ENCODE results near the gene KISS1R. TPM values are rescaled to one million over a fixed set of nuclear protein-coding genes. Genes with fewer than 3 reads are reported as not detected.

Gene KISS1R
- total and polyA plus RNA-seq, 4 donors = not detected

DNA sequence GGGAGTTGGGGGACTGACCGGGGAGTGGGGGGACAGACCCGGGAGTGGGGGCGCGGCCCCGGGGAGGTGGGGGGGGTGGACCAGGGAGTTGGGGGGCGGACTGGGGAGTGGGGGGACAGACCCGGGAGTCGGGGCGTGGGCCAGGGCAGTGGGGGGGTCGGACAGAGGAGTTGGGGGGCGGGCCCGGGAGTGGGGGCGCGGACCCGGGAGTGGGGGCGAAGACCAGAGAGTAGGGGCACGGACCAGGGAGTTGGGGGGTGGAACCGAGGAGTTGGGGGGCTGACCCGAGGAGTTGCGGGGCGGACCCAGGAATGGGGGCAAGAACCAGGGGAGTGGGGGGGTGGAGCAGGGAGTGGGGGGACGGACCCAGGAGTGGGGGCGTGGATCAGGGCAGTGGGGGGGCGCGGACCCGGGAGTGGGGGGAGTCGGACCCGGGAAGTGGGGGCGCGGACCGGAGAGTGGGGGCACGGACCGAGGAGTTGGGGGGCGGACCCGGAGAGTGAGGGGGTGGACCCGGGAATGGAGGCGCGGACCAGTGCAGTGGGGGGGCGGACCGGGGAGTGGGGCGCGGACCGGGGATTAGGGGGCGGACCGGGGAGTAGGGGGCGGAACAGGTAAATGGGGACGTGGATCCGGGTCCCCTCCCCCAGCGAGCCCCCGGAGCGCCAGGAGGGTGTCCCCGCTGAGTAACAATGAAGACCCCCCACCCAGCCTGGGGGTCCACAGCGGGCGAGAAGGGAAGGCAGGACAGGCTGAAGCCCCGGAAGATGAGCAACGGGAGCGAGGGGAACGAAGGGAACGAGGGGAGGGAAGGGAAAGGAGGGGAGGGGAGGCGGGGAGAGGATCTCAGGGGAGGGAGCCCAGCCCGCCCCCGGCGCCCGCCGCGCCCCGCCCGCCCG is 4.7 kb upstream of the KISS1R start:
- Histone ChIP-seq H3K4me3 (ENCODE audit: low read depth in 1 of 3, low read length in 3 of 3) (peak overlapping the region; percentile 64 to 98 (median 82)), H3K4me1 (ENCODE audit: control insufficient read depth in 4 of 4, insufficient read depth in 4 of 4, low read length in 3 of 4) (peaks cover 0 to 10% (median 9%) of the 10 kb centered on the region in 4 donors), H3K36me3 (ENCODE audit: control insufficient read depth in 4 of 4, insufficient read depth in 3 of 4, low read depth in 1 of 4, low read length in 3 of 4) (no peaks in the 10 kb centered on the region), H3K9me3 (ENCODE audit: control insufficient read depth in 4 of 4, low read length in 3 of 4) (no peaks in the 10 kb centered on the region), H3K9ac (ENCODE audit: low read depth in 1 of 2, low read length in 2 of 2) (no peak overlapping the region), H3K27ac (ENCODE audit: low read depth in 1 of 2, low read length in 2 of 2) (peak overlapping the region; percentile 36 to 80), H3K27me3 (ENCODE audit: control insufficient read depth in 4 of 4, insufficient read depth in 4 of 4, low read length in 3 of 4) (no peaks in the 10 kb centered on the region)
- DNase-seq (ENCODE audit: low spot score) = no peak
- 9% methylated on average over 69 of the region's 69 CpGs for WGBS
- TF ChIP-seq FOXA1 (IDR thresholded peaks at IDR 0.05) (no peak), GABPA (IDR thresholded peaks at IDR 0.05 in 1 of 2, conservative IDR thresholded peaks at IDR 0.05 in 1 of 2) (no peak), MAX (IDR thresholded peaks at IDR 0.05) (no peak)

DNA sequence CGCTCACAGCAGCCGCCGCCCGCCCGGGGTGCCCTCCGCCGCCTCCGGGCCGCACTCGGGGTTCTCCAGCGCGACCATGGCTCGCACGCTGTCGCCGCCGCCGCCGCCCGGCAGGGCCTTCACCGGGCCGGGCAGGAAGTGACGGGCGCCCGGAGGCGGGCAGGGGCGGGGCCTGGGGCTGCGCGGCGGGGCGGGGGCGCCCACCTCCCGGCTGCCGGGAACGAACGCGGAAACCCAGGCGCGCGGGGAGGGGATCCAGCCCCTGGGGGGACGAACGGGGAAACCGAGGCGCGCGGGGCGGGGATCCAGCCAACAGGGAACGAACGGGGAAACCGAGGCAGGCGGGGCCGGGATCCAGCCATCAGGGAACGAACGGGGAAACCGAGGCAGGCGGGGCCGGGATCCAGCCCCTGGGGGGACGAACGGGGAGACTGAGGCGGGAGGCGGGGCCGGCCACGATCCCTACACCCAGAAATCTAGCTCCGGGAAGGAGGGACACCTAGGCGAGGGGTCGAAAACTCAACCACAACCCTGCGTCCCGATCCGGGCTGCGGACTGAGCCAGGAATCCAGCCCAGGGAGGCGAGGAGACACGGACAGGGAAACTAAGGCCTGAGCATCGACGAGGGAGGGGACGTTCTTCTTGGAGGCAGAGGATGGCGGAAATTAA is 3.9 kb upstream of the KISS1R start, which contains the start of gene R3HDM4:
R3HDM4 (minus strand) TSS at position 140 of the 669 bp plus-strand sequence; CDS start at position 78, 62 bp downstream.
- Histone ChIP-seq H3K9ac (ENCODE audit: low read depth in 1 of 2, low read length in 2 of 2) (peak within 1 kb of the TSS; percentile 83 to 90), H3K27ac (ENCODE audit: low read depth in 1 of 2, low read length in 2 of 2) (peak within 1 kb of the TSS; percentile 80 to 87), H3K36me3 (ENCODE audit: control insufficient read depth in 4 of 4, insufficient read depth in 3 of 4, low read depth in 1 of 4, low read length in 3 of 4) (no peaks in the 10 kb centered on the region), H3K27me3 (ENCODE audit: control insufficient read depth in 4 of 4, insufficient read depth in 4 of 4, low read length in 3 of 4) (peaks cover 0 to 2% (median under 1%) of the 10 kb centered on the region in 4 donors), H3K4me3 (ENCODE audit: low read depth in 1 of 3, low read length in 3 of 3) (peak within 1 kb of the TSS; percentile 66 to 98 (median 82)), H3K9me3 (ENCODE audit: control insufficient read depth in 4 of 4, low read length in 3 of 4) (no peaks in the 10 kb centered on the region), H3K4me1 (ENCODE audit: control insufficient read depth in 4 of 4, insufficient read depth in 4 of 4, low read length in 3 of 4) (peaks cover 0 to 18% (median 13%) of the 10 kb centered on the region in 4 donors)
- TF ChIP-seq, protein P1, sequence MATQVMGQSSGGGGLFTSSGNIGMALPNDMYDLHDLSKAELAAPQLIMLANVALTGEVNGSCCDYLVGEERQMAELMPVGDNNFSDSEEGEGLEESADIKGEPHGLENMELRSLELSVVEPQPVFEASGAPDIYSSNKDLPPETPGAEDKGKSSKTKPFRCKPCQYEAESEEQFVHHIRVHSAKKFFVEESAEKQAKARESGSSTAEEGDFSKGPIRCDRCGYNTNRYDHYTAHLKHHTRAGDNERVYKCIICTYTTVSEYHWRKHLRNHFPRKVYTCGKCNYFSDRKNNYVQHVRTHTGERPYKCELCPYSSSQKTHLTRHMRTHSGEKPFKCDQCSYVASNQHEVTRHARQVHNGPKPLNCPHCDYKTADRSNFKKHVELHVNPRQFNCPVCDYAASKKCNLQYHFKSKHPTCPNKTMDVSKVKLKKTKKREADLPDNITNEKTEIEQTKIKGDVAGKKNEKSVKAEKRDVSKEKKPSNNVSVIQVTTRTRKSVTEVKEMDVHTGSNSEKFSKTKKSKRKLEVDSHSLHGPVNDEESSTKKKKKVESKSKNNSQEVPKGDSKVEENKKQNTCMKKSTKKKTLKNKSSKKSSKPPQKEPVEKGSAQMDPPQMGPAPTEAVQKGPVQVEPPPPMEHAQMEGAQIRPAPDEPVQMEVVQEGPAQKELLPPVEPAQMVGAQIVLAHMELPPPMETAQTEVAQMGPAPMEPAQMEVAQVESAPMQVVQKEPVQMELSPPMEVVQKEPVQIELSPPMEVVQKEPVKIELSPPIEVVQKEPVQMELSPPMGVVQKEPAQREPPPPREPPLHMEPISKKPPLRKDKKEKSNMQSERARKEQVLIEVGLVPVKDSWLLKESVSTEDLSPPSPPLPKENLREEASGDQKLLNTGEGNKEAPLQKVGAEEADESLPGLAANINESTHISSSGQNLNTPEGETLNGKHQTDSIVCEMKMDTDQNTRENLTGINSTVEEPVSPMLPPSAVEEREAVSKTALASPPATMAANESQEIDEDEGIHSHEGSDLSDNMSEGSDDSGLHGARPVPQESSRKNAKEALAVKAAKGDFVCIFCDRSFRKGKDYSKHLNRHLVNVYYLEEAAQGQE (IDR thresholded peaks at IDR 0.05) = no peak
- peak; percentile 3 for TF ChIP-seq CTCF (IDR thresholded peaks at IDR 0.05; ENCODE audit: low read depth, low read length, missing input control)
- whole genome bisulfite sequencing = 1% methylated on average over 76 of the region's 76 CpGs
- DNase-seq (ENCODE audit: low spot score) = peak; percentile 85

DNA sequence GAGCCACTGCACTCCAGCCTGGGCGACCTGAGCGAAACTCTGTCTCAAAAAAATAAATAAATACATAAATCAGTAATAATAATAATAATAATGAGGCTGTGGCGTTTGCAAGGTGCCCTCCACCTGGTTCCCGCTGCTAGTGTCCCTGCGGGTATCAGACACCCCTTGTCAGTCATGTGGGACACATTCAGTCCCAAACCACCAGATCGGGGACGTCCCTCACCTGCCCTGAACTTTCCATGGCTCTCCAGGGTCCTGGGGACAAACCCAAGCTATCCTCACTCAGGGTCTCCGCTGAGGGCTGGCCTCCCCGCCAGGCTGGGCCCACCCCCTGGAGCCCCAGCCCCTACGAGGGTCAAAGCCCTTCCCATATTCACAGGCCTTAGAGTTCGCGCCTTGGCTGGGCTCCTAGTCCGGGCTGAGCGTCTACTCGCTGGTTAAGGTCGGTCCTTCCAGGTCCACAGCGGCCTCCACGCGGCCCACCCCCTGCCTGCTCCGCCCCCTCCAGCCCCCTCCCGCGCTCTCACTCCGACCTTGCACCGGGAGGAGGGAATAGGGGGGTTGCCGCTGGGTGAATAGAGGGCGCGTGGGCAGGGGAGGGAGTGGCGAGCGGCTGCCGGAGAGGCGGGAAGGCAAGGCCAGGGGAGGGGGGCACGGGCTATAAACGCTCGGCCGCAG is 349 bp upstream of the KISS1R start:
- no peak for TF ChIP-seq JUND (IDR thresholded peaks at IDR 0.05)
- Histone ChIP-seq H3K27ac (ENCODE audit: low read depth in 1 of 2, low read length in 2 of 2) (no peak overlapping the region), H3K36me3 (ENCODE audit: control insufficient read depth in 4 of 4, insufficient read depth in 3 of 4, low read depth in 1 of 4, low read length in 3 of 4) (no peaks in the 10 kb centered on the region), H3K9me3 (ENCODE audit: control insufficient read depth in 4 of 4, low read length in 3 of 4) (no peaks in the 10 kb centered on the region), H3K27me3 (ENCODE audit: control insufficient read depth in 4 of 4, insufficient read depth in 4 of 4, low read length in 3 of 4) (peaks cover 0 to 15% (median 3%) of the 10 kb centered on the region in 4 donors), H3K9ac (ENCODE audit: low read depth in 1 of 2, low read length in 2 of 2) (no peak overlapping the region), H3K4me3 (ENCODE audit: low read depth in 1 of 3, low read length in 3 of 3) (peak overlapping the region in 1 of 3 donors; percentile 35), H3K4me1 (ENCODE audit: control insufficient read depth in 4 of 4, insufficient read depth in 4 of 4, low read length in 3 of 4) (peaks cover 0 to 32% (median 16%) of the 10 kb centered on the region in 4 donors)
- DNase-seq (ENCODE audit: low spot score) = peak; percentile 61
- WGBS = 17% methylated on average over 35 of the region's 35 CpGs

All from liver (tissue), 9 donors.